ENCODE data around the gene ABCB11. TPM values are rescaled to one million over a fixed set of nuclear protein-coding genes. Genes with fewer than 3 reads are reported as not detected.

Gene ABCB11
- total RNA-seq, 1 experiment from 2014 or later, result 0.12 TPM

DNA sequence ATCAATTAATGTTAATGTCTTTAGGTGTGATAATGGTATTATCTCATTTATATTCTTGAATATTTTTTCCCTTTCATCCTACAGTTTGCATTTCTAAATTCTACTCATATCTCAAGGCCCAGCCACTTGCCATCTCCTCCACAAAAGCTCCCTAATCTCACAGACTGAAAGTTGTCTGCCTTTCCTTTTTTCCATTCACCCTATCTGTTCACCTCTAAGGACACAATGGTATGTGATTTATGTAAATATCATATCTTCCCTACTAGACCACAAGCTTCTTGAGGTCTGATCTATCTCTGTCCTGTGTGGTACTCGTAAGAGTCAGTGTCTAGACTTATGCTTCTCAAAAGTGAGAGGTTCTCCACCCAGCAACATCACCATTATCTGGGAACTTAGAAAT is 137.0 kb downstream of the ABCB11 start:
- Histone ChIP-seq H4K20me1 (ENCODE audit: insufficient read depth) (no peaks in the 10 kb centered on the region), H3K4me3 (replicated peaks in 1 of 2; ENCODE audit: low read depth in 1 of 2, low read length in 2 of 2) (no peak overlapping the region), H3K27ac (ENCODE audit: low read depth, low read length) (no peak overlapping the region), H3K79me2 (ENCODE audit: insufficient read depth, low read length) (peaks cover 11% of the 10 kb centered on the region), H3K9me2 (ENCODE audit: insufficient read depth) (no peaks in the 10 kb centered on the region), H3K4me2 (ENCODE audit: low read length) (no peak overlapping the region), H3K36me3 (ENCODE audit: control insufficient read depth in 1 of 2, insufficient read depth in 2 of 2, low read length in 2 of 2) (no peaks in the 10 kb centered on the region), H3K9ac (ENCODE audit: low read length) (no peak overlapping the region), H2AFZ (ENCODE audit: low read depth, low read length, poor library complexity, severe bottlenecking) (no peak overlapping the region), H3K27me3 (ENCODE audit: insufficient read depth, low read length) (no peaks in the 10 kb centered on the region), H3K9me3 (ENCODE audit: control insufficient read depth in 1 of 2, insufficient read depth in 1 of 2, low read depth in 1 of 2, low read length in 2 of 2) (no peaks in the 10 kb centered on the region), H3K4me1 (ENCODE audit: control insufficient read depth in 1 of 2, insufficient read depth in 2 of 2, low read length in 2 of 2) (peaks cover 7 to 11% of the 10 kb centered on the region in 2 experiments; a peak in 3 of 4 replicates)
- no TSS peak for BruUV-seq (replicated peaks)
- CTCF ChIA-PET, result no interaction called here
- RAD21 ChIA-PET (ENCODE audit: low non-redundant PET in 1 of 2, low total read pairs in 2 of 2, uncharacterized antibody in 2 of 2, unreplicated experiment in 2 of 2), result no interaction called here
- no peak for TF ChIP-seq SP1 (IDR thresholded peaks at IDR 0.05; ENCODE audit: low read depth)
- intact Hi-C loops (cut with micrococcal nuclease), result no loop called here
- POLR2A ChIA-PET, result interaction anchor here (1.0 kb wide), 1 partner anchor 11 kb away, joined by 3 read pairs; no protein-coding TSS in a partner anchor
- DNase-seq (ENCODE audit: low read depth, low spot score) (no peak), ATAC-seq (no peak)

DNA sequence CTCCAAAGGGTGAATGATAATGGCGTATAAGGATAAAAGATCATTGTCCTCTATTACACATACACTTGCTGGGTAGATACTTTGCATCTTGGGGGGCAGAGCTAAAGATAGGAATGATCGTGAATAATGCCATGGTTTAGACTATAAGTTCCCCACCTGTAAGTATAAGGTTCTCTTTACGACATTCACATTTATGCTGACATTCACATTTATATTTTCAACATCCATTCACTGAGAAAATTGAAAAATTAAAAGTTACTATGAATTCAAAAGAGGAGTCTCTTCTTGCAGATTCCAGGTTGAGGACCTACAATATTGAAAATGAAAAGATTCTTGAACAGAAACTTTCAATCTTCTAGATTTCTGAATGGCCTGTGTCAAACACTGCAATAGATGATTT is 138.8 kb downstream of the ABCB11 start:
- no peak for DNase-seq (ENCODE audit: low read depth, low spot score)
- Histone ChIP-seq H3K4me2 (ENCODE audit: low read length) (no peak overlapping the region), H3K27ac (ENCODE audit: low read depth, low read length) (no peak overlapping the region), H3K4me1 (ENCODE audit: control insufficient read depth in 1 of 2, insufficient read depth in 2 of 2, low read length in 2 of 2) (peaks cover 7 to 11% of the 10 kb centered on the region in 2 experiments; a peak in 3 of 4 replicates), H3K27me3 (ENCODE audit: insufficient read depth, low read length) (no peaks in the 10 kb centered on the region), H3K9me2 (ENCODE audit: insufficient read depth) (no peaks in the 10 kb centered on the region), H3K9ac (ENCODE audit: low read length) (no peak overlapping the region), H2AFZ (ENCODE audit: low read depth, low read length, poor library complexity, severe bottlenecking) (no peak overlapping the region), H3K36me3 (ENCODE audit: control insufficient read depth in 1 of 2, insufficient read depth in 2 of 2, low read length in 2 of 2) (peaks cover 5 to 8% of the 10 kb centered on the region in 2 experiments), H4K20me1 (ENCODE audit: insufficient read depth) (no peaks in the 10 kb centered on the region), H3K9me3 (ENCODE audit: control insufficient read depth in 1 of 2, insufficient read depth in 1 of 2, low read depth in 1 of 2, low read length in 2 of 2) (no peaks in the 10 kb centered on the region), H3K79me2 (ENCODE audit: insufficient read depth, low read length) (peaks cover 20% of the 10 kb centered on the region), H3K4me3 (replicated peaks in 1 of 2; ENCODE audit: low read depth in 1 of 2, low read length in 2 of 2) (no peak overlapping the region)
- ChIA-PET POLR2A (no interaction called here), CTCF (no interaction called here), RAD21 (ENCODE audit: low non-redundant PET in 1 of 2, low total read pairs in 2 of 2, uncharacterized antibody in 2 of 2, unreplicated experiment in 2 of 2) (no interaction called here)
- intact Hi-C loops (cut with micrococcal nuclease), result no loop called here
- no TSS peak for BruUV-seq (replicated peaks)
- no peak for ATAC-seq
- TF ChIP-seq SIN3A (IDR thresholded peaks at IDR 0.05; ENCODE audit: low read depth), result no peak
- TF ChIP-seq ELF1 (IDR thresholded peaks at IDR 0.05; ENCODE audit: borderline replicate concordance, low read depth), result no peak
- TF ChIP-seq POLR2AphosphoS5 (IDR thresholded peaks at IDR 0.05; ENCODE audit: low read depth, low read length), result no peak
- TF ChIP-seq, protein P1, sequence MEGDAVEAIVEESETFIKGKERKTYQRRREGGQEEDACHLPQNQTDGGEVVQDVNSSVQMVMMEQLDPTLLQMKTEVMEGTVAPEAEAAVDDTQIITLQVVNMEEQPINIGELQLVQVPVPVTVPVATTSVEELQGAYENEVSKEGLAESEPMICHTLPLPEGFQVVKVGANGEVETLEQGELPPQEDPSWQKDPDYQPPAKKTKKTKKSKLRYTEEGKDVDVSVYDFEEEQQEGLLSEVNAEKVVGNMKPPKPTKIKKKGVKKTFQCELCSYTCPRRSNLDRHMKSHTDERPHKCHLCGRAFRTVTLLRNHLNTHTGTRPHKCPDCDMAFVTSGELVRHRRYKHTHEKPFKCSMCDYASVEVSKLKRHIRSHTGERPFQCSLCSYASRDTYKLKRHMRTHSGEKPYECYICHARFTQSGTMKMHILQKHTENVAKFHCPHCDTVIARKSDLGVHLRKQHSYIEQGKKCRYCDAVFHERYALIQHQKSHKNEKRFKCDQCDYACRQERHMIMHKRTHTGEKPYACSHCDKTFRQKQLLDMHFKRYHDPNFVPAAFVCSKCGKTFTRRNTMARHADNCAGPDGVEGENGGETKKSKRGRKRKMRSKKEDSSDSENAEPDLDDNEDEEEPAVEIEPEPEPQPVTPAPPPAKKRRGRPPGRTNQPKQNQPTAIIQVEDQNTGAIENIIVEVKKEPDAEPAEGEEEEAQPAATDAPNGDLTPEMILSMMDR (IDR thresholded peaks at IDR 0.05 in 2 of 3, conservative IDR thresholded peaks at IDR 0.05 in 1 of 3; ENCODE audit: borderline replicate concordance in 1 of 3, insufficient read depth in 1 of 3, low read depth in 2 of 3, low read length in 2 of 3), result no peak
- TF ChIP-seq EGR1 (IDR thresholded peaks at IDR 0.05; ENCODE audit: low read depth), result no peak
- TF ChIP-seq, protein P2, sequence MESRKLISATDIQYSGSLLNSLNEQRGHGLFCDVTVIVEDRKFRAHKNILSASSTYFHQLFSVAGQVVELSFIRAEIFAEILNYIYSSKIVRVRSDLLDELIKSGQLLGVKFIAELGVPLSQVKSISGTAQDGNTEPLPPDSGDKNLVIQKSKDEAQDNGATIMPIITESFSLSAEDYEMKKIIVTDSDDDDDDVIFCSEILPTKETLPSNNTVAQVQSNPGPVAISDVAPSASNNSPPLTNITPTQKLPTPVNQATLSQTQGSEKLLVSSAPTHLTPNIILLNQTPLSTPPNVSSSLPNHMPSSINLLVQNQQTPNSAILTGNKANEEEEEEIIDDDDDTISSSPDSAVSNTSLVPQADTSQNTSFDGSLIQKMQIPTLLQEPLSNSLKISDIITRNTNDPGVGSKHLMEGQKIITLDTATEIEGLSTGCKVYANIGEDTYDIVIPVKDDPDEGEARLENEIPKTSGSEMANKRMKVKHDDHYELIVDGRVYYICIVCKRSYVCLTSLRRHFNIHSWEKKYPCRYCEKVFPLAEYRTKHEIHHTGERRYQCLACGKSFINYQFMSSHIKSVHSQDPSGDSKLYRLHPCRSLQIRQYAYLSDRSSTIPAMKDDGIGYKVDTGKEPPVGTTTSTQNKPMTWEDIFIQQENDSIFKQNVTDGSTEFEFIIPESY (IDR thresholded peaks at IDR 0.05; ENCODE audit: extremely low read depth, insufficient replicate concordance, low read length), result no peak
- TF ChIP-seq, protein P3, sequence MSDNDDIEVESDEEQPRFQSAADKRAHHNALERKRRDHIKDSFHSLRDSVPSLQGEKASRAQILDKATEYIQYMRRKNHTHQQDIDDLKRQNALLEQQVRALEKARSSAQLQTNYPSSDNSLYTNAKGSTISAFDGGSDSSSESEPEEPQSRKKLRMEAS (IDR thresholded peaks at IDR 0.05), result no peak
- no peak for TF ChIP-seq SP1 (IDR thresholded peaks at IDR 0.05; ENCODE audit: low read depth)
- TF ChIP-seq, protein P4, sequence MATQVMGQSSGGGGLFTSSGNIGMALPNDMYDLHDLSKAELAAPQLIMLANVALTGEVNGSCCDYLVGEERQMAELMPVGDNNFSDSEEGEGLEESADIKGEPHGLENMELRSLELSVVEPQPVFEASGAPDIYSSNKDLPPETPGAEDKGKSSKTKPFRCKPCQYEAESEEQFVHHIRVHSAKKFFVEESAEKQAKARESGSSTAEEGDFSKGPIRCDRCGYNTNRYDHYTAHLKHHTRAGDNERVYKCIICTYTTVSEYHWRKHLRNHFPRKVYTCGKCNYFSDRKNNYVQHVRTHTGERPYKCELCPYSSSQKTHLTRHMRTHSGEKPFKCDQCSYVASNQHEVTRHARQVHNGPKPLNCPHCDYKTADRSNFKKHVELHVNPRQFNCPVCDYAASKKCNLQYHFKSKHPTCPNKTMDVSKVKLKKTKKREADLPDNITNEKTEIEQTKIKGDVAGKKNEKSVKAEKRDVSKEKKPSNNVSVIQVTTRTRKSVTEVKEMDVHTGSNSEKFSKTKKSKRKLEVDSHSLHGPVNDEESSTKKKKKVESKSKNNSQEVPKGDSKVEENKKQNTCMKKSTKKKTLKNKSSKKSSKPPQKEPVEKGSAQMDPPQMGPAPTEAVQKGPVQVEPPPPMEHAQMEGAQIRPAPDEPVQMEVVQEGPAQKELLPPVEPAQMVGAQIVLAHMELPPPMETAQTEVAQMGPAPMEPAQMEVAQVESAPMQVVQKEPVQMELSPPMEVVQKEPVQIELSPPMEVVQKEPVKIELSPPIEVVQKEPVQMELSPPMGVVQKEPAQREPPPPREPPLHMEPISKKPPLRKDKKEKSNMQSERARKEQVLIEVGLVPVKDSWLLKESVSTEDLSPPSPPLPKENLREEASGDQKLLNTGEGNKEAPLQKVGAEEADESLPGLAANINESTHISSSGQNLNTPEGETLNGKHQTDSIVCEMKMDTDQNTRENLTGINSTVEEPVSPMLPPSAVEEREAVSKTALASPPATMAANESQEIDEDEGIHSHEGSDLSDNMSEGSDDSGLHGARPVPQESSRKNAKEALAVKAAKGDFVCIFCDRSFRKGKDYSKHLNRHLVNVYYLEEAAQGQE (IDR thresholded peaks at IDR 0.05; ENCODE audit: low read depth), result no peak
- TF ChIP-seq JUND (IDR thresholded peaks at IDR 0.05), result no peak
- TF ChIP-seq CEBPB (IDR thresholded peaks at IDR 0.05; ENCODE audit: low read depth), result no peak
- TF ChIP-seq, protein P5, sequence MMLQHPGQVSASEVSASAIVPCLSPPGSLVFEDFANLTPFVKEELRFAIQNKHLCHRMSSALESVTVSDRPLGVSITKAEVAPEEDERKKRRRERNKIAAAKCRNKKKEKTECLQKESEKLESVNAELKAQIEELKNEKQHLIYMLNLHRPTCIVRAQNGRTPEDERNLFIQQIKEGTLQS (IDR thresholded peaks at IDR 0.05), result no peak
- TF ChIP-seq POLR2A (IDR thresholded peaks at IDR 0.05; ENCODE audit: borderline replicate concordance, extremely low read depth, insufficient read depth, insufficient read length), result no peak

All from HCT116 (cell line).